Measurements from ENCODE around the gene GMEB1.
"Not testable (repeated sequence)": the region's sequence is repeated elsewhere in the genome, so short reads cannot be mapped to it uniquely, and the experiment has no call there.

GMEB1 gene

GRCh38 chr1:28672971-28673370 is 4.4 kb downstream of the GMEB1 start:
- DNase-seq, result not testable (repeated sequence)

- no peak for DNase-seq
These were observed 7.3 kb downstream of the GMEB1 start for GRCh38 chr1:28675924-28676257.

- DNase-seq, result no peak
These were observed 11.6 kb downstream of the GMEB1 start for GRCh38 chr1:28680151-28680550.

- DNase-seq, result no peak
These were observed 14.3 kb downstream of the GMEB1 start for GRCh38 chr1:28682840-28683239.

GRCh38 chr1:28684937-28685336 is 16.4 kb downstream of the GMEB1 start:
- no peak for DNase-seq

- not testable (repeated sequence) for DNase-seq
These were observed 23.0 kb downstream of the GMEB1 start for GRCh38 chr1:28691627-28692026.

GRCh38 chr1:28703629-28704028 is 35.0 kb downstream of the GMEB1 start:
- no peak for DNase-seq

- no peak for DNase-seq
These were observed 47.8 kb downstream of the GMEB1 start for GRCh38 chr1:28716336-28716735.

GRCh38 chr1:28718166-28718565 is 49.6 kb downstream of the GMEB1 start:
- no peak for DNase-seq

- no peak for DNase-seq
These were observed 50.2 kb downstream of the GMEB1 start for GRCh38 chr1:28718586-28719331.

- no peak for DNase-seq
These were observed 50.7 kb downstream of the GMEB1 start for GRCh38 chr1:28719332-28719619.

GRCh38 chr1:28720376-28720775 is 51.8 kb downstream of the GMEB1 start:
- DNase-seq, result no peak

- not testable (repeated sequence) for DNase-seq
These were observed 53.3 kb downstream of the GMEB1 start for GRCh38 chr1:28721927-28722326.

- not testable (repeated sequence) for DNase-seq
These were observed 56.8 kb downstream of the GMEB1 start for GRCh38 chr1:28725365-28725764.

GRCh38 chr1:28735961-28736449 is 67.4 kb downstream of the GMEB1 start:
- no peak for DNase-seq

GRCh38 chr1:28736450-28737306 is 68.1 kb downstream of the GMEB1 start, which contains the start of gene YTHDF2:
Gene YTHDF2, plus strand, starts transcription at chr1:28736940. Its CDS starts 181 bp downstream, at chr1:28737121.
- DNase-seq, result peak; percentile 90

- DNase-seq, result peak; percentile 9
These were observed 68.9 kb downstream of the GMEB1 start for GRCh38 chr1:28737307-28738132.

- no peak for DNase-seq
These were observed 71.5 kb downstream of the GMEB1 start for GRCh38 chr1:28740118-28740517.

- no peak for DNase-seq
These were observed 75.6 kb downstream of the GMEB1 start for GRCh38 chr1:28744184-28744583.

- DNase-seq, result no peak
These were observed 77.1 kb downstream of the GMEB1 start for GRCh38 chr1:28745653-28746173.

- no peak for DNase-seq
These were observed 81.7 kb downstream of the GMEB1 start for GRCh38 chr1:28750330-28750729.

- DNase-seq, result not testable (repeated sequence)
These were observed 82.2 kb downstream of the GMEB1 start for GRCh38 chr1:28750771-28751294.

All from SHP77 treated with DMSO at 0.1 percent for 48 hours (cell line).